Activated CD4-positive, CD25-positive, alpha-beta regulatory T cell treated with anti-CD3 and anti-CD28 coated beads, Interleukin-2, amount 50 U/mL, for 72 hours (primary cell): ENCODE results near the gene AFF3.

Experiments used
- DNase-seq: peaks from one replicate; pipeline ENCODE4 v3.0.0; 2021

The AFF3 gene

DNA sequence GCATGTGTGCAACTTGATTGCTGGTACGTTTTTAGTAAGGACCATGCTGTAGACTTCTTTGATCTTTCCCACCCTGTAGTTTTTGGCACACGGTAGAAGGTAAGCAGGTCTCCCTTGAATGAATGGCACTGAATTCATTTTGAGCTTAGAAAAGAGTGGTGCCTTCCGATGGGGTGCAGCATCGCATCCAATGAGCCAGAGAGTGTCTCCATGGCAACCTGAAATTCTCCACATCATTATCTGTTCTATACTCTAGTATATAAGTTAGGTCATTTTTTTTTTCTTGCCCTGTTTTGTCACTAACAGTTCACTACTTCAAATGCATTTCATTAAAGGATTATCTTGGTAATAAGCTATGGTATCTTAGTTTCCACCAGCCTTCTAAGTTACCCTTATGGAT, 571.4 kb downstream of the AFF3 start:
- DNase-seq, result no peak

DNA sequence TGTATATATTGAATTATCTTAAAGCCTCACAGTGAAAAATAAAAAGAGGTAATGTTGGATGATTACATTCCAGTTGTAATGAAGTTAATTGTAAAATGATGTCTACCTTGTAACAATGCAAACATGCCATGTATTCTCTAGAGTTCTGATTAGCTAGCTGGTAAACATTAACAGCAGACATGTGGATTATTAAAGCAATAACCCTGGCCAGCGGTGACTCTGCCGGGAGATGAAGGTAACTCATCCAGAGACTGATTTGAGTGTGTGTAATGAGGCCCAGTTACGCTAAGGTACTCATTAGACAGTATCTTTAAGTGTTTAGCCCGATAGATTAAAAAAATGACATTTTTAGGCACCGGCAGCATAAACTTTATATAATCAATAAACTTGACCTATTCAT, 573.0 kb downstream of the AFF3 start:
- DNase-seq, result no peak

DNA sequence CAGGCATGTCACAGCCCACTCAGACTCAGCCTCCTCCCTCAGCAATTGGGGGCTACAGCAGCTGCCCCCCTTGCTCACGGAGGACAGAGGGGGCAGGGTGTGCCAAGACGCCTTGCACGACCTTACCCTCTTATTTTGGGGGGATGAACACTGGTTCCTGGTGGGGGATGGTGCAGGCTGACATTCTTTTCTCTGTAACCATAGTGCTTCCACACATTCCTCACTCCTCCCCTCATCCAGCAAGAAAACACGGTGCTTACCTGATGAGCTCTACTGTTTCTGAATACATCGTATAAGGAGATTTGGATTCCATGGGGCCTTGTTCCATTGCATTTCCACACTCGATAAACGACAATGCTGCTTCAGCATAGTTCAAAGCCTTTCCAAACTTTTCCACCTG, 577.2 kb downstream of the AFF3 start:
- no peak for DNase-seq

DNA sequence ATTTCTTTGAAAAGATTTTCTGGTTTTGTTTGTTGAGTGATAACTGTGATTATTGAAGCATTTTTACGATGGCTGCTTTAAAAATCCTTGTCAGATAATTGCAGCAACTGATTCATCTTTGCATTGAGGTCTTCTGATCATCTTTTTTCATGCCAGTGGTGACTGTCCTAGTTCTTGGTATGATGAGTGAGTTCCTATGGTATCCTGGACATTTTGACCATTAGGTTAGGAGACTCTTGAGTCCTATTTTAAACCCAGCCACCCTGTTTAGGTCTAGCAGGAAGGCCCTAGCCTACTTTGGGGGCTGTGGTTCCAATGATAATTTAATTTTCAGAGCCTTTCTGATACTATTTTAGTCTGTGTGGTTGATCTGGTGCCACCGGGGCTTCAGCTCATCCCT, 579.9 kb downstream of the AFF3 start:
- DNase-seq, result no peak

DNA sequence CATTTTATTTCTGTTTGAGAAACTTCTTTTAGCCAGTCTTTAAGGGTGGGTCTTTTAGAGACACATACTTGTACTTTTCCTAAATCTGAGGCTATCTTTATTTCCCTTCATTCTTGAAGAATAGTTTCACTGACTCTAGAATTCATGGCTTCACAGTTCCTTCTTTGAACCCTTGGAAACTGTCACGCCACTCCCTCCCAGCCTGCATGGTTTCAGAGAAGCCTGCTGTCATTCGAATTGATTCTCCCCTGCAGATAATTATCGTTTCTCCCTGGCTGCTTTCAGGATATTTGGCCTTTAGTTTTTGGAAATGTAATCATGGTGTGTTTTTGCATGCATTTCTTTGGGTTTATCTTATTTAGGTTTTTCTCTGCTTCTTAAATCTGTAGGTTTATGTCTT, 580.6 kb downstream of the AFF3 start:
- no peak for DNase-seq

DNA sequence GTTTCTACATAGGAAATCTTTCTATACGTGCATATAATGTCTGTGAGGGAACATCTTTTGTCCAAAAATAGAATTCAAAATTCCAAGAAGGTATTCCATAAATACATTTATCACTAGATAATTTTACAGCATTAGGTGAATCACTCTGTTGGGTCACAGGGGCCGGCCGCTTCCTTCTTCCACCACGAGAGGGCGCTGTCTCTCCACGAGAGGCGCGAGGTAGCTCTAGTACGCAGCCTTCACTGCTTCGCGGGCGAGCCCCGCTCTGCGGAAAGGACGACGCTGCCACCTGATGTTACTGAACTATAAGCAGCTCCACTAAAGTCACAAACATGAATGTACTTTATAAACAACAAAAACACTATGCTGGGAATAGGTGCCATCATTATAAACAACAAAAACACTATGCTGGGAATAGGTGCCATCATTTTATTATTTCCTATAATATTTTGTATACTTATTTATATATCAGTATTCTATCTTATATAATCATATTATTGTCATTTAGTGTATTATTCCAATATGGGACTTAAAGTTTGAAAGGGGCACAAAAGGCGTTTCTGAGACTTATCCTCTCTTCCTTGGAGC, 583.2 kb downstream of the AFF3 start:
- DNase-seq, result peak; percentile 86

DNA sequence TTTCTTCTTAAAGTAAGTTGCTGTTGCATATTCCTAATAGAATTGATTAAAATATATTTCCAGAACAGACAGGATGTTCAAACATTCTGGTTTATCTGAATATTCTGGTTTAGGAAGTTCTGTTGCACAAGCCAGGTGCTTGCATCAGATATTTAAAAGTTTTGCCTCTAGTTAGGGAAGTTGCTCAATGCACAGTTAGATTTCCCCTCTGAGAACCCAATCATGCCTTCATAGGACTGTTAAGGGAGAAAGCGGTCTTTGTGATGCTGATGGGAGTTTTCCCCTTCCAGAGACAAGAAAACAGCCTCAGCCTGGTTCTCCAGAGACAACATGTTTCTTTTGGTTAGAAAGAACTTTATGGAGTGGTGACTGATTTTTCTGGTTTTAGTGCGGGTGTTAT, 587.0 kb downstream of the AFF3 start:
- no peak for DNase-seq

DNA sequence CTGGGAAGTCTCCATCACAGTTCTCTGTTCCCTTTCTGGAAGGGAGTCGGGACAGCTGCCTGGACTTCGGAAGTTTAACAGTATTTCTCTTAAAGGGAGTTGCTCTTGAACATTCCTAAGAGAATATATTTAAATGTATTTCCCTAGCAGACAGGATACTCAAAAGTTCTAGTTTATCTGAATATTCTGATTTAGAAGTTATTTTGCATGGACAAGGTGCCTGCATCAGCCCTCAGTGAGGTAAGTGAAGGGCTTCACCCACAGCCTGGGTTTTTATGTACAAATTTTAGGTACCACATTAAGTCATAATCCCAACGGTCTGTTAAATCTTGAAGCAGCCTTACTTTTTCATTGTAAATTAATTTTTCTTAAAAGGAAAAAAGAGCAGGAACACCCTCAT, 587.5 kb downstream of the AFF3 start:
- no peak for DNase-seq

DNA sequence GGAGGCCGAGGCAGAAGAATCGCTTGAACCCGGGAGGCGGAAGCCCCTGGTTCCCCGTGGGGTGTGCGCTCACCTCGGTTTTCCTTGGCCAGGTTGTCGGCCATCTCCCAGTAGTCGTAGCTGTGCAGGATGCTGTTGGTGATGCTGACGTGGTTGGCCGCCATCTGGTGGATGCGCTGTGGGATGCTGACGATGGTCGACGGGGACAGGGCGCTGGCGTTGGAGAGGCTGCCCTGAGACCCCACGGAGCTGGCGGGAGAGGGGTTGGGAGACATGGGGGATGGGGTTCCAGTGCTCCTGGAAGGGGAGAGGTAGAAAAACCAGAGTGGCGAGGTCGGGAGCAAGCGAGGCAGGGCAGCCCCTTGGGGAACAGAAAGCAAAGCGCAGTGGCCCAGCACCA, 588.2 kb downstream of the AFF3 start:
- DNase-seq, result no peak

DNA sequence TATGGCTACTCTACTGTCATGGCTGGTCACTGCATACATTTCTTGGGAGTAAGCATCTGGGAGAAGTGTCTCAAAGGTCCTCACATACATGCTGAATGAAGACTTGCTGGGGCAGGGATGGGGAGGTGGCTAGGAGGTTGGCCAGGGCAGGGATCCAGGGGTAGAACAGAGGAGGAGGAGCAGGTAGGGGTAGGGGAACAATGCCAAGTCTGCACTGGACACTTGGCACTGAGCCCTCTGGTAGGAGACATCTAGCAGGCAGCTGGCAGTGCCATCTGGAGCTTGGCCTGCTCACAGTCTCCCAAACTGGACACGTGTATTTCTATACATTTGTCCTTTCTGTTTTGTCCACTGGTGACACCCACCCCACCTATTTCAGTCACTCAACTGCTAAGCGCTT, 589.9 kb downstream of the AFF3 start:
- no peak for DNase-seq

DNA sequence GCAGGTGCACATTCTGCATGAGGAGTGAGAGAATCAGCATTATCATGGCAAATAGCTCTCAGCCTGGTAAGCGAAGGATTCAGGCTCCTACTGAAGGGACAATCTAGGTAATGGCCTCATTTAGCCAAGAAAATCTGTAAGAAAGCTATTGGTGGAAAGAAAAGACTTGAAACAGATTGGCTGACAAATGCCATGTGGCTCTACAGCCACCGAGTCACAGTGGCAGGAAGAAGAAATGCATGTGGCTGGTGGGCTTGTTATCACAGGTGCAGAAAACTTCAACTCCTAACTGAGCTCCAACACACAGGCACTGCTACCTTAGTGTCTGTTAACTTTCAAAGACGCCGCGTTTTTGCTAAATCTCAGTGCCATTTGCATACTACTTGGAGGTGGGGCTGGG, 592.0 kb downstream of the AFF3 start:
- no peak for DNase-seq

DNA sequence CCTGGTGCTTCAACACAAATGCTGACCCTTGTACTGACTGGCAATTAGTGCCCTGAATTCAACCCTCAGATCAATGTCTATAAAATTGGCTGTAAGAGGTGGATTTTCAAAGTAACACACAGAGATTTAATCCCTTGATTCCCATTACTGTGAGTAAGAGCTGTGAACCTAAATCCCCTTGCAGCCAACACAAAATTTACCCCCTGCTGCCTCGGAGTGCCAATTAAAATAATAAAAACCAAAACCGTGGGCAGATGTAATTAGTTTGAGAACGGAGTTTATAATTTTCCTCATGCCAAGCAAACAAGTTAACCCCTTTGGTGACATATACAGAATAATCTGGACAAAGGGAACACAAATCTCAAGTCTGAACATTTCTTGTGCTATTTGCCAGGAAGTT, 596.8 kb downstream of the AFF3 start:
- no peak for DNase-seq

DNA sequence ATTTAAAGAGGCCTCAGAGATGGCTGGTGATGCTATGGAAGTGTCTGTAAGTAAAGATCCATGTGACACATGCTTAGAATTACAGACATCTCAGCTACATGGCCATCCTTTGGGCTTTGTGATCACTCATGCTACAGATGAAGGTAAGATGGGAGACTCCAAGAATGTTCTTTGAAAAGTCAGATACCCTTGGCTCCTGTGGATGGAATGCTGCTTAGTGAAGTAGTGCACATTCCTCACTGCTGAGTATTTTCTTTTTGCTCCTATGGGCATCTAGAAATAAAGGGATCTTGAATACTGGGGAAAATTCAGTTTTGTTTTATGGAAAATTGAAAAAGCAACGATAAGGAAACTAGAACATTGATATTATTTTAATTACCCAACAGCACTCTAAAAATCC, 597.3 kb downstream of the AFF3 start:
- no peak for DNase-seq

DNA sequence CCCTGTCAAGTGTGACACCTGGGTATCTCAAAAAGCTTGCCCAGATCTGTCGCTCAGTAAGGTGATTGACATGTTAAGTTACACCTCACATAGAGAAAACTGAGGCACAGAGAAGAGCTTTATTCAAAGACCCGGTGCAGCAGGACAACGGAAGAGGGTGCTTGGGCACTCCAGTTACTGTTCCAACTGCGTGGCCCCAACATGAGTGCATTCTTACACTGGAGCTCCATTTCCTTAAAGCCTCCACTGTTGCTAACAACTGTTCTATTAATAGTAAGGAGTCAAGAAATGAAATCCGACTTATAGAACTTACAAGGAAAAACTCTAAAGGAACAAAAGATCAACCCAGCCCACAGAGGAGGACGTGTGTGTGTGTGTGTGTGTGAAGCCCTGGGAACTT, 597.8 kb downstream of the AFF3 start:
- DNase-seq, result no peak

DNA sequence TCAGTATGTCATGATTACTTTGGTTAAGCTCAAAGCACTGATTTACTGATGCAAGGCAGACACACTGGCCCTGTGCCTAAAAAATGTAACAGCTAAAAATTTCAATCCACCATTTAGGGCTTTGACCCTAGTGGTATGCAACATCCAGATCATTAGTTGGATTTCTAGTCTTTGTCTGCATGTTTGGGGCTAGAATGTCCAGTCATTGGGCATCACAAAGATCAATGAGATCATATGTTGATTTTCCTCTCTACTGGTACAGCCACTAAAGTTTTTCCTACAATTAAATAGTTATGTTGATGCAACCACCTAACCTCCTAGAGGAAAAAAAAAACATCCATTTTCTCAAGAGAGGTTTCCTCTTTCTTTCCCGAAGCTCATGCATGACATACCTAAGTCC, 599.1 kb downstream of the AFF3 start:
- DNase-seq, result no peak

DNA sequence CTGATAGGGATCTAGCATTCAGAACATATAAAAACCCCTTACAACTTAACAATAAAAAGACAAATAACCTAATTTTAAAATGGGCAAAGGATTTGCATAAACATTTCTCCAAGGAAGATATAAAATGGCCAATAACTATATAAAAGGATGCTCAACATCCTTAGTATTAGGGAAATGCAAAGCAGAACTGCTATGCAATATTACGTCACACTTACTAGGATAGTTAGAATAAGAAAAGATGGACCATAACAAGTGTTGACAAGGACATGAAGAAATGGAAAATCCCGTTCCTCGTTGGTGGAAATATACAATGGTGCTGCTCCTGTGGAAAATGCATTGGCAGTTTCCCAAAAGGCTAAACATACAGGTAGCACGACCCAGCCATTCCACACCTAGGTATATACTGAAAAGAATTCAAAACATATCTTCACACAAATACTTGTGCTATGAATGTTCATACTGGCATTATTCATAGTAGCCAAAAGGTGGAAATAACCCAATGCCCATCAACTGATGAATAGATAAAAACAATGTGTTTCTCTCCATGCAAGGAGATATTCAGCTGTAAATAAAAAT, 604.4 kb downstream of the AFF3 start:
- no peak for DNase-seq

DNA sequence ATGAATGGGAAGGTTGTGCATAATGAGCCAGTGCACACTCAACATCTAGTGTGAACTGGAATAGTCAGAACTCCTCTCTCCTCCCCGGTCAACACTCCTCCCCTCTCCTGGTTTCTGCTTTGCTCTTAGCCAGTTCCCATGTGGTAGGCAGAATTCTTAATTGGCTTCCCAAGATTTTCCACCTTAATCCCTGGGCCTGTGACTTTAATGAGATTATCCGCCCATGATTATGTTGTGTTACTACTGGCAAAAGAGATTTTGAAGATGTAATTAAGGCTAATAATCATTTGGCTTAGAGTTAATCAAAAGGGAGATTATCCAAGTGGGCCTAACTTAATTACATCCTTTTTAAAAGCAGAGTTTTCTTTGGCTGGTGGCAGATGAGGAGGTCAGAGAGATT, 618.3 kb downstream of the AFF3 start:
- no peak for DNase-seq

DNA sequence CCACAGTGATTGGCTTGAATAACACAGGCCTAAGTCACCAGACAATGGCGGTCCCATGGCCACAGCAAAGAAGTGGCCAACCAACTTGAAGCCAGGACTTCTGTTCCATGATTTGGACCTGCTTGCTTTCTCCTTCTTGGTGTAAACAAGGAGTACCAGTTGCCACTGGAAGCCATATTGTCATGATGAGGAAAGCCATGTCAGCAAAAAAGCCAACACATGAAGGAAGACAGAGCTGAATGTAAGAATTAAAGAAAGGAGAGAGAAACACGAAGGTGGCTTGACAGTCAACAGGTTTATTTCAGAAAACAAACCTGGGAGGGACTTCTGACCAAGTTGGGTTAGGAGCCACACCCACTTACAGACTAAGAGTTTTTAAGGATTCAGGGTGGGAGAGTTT, 620.2 kb downstream of the AFF3 start:
- no peak for DNase-seq

DNA sequence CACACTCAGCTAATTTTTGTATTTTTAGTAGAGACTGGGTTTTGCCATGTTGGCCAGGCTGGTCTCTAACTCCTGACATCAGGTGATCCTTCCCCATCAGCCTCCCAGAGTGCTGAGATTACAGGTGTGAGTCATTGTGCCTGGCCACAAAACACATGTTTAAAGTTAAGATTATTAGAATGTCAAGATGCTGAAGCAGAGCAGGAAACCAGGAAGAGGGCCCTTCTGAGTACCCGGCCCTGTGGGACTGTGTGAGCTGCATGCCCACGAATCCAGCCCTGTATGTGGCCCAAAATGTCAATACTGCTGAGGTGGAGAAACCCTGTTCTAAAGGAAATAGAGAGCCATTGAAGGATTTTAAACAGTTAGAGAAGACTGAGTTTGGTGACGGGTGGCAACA, 621.6 kb downstream of the AFF3 start:
- no peak for DNase-seq

DNA sequence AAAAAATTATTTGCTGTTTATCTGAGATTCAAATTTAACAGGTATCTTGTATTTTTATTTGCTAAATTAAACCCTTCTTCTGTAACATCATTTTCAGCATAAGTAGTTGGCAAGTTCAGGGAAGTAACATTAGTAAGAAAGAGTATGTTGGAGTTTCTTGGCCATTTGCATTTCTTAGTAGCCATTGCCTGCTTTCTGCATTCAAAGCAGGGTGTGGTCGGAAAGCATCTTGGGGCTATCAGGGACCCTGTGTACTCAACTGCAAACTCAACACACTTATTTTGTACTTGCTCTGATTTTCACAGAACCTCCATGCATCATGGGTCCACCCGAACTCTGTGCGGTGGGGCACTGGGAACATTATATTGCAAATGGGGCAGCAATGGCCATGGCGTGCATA, 622.2 kb downstream of the AFF3 start:
- no peak for DNase-seq

DNA sequence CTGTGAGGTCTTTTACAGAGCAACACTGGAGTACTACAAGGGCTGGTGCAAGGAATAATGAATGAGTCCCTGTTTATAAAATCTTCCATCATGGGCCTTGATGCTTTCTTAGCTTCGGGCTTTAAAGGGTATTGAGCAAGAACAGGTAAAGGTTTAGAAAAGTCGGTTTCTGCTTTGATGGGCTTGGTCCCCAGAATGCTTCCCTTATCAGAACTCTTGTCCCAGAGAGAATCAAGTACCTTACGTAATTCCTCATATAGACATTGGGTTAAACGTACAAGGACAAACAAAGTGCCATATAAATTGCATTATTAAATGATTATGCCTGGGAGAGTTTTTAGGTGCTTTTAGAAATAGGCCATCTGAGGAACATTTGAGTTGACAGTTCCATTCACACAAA, 628.0 kb downstream of the AFF3 start:
- no peak for DNase-seq

DNA sequence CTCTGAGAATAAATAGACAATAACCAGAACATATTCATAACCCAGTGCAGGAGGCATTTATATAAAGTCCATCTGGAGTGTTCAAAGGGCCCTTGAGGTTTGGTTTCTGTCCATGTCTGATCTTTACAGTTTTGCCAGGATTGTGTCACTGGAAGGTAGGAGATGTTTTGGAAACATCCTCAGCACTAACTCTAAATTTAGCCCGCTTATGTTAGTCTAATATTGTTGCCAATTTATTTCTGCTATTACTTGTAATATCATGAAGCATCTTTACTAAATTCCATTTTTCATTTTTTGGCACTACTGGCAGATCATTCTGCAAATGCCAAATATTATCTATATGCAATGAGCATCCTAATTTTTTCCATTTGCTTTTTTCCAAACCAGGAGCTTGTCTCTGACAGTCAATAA, 630.2 kb downstream of the AFF3 start:
- DNase-seq, result no peak

DNA sequence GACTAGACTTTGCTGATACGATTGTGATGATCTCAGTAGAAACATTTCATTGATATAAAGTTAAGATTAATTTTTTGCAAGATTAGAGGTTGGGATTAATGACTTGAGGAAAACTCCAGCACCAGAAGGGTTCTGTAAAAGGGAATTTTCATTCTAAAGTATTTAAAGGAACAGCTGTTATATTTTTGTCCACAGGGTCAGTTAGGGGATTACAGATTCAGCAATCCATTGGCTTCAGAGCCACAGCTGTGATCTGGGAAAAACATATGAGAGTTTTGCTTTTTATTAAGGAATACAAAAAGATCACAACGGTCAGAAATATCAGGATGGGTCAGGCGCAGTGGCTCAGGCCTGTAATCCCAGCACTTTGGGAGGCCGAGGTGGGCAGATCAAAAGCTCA, 633.0 kb downstream of the AFF3 start:
- no peak for DNase-seq

DNA sequence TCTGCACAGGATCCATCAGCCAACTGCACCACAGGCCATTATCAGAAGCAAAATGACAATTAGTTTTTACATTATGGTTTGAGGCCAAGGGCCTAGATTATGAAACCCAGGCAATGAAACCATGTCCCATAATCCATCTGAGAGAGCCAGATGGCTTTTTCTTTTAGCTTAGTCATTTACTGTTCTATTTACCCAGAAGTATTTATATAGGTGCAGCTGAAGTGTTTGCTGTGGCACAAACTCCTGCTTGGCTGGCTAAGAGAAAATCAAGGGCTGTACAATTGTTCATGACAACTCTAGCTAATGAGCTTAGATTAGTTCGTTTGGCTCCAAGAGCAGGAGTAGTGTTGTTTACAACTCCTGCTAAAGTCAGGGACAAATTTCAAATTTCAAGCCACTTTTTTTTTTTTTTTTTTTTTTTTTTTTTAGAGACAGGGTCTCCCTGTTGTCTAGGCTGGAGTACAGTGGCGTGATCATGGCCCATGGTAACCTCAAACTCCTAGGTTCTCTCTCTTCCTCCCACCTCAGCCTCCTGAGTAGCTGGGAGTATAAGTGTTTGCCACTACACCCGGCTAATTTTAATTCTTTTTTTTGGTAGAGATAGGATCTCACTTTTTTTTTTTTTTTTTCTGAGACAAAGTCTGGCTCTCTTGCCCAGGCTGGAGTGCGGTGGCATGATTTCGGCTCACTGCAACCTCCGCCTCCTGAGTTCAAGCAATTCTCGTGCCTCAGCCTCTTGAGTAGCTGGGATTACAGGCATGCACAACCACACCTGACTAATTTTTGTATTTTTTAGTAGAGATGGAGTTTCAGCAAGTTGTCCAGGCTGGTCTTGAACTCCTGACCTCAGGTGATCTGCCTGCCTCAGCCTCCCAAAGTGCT, 634.2 kb downstream of the AFF3 start:
- no peak for DNase-seq
